NK-92 (cell line): ENCODE results near the gene SLAMF7.

Source experiments
- DNase-seq: peaks from one replicate; lab custom pipeline; 2025; ENCODE audit not compliant: unreplicated experiment; lab: John Stamatoyannopoulos, UW

Gene SLAMF7

GRCh38 chr1:160799641-160800040 is 60.6 kb downstream of the SLAMF7 start:
- DNase-seq, result no peak

GRCh38 chr1:160800142-160800541 is 61.1 kb downstream of the SLAMF7 start:
- DNase-seq, result no peak

GRCh38 chr1:160800645-160801408 is 61.8 kb downstream of the SLAMF7 start:
- no peak for DNase-seq

- no peak for DNase-seq
These were observed 63.0 kb downstream of the SLAMF7 start for GRCh38 chr1:160801836-160802580.
